ENCODE data around the gene FRMD5.

The FRMD5 gene

DNA sequence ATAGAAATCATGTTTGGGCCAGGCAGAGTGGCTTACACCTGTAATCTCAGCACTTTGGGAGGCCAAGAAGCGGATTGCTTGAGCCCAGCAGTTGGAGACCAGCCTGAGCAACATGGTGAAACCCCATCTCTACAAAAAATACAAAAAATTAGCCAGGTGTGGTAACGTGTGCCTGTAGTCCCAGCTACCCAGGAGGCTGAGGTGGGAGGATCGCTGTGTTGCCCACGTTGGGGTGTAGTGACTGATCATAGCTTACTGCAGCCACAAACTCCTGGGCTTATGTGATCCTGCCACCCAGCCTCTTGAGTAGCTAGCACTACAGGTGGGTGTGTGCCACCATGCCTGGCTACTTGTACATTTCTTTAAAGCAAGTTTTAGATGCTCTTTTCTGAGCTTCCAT is 254.0 kb downstream of the FRMD5 start:
- H3K79me1 ChIP-seq (replicated peaks; ENCODE audit: low read length, poor library complexity, severe bottlenecking) = peaks cover 18% of the 10 kb centered on the region
- H3K9ac ChIP-seq (ENCODE audit: low read length) = no peak overlapping the region
- H3K4ac ChIP-seq (ENCODE audit: low read depth in 1 of 2, low read length in 2 of 2) = no peak overlapping the region
- H3K27me3 ChIP-seq (ENCODE audit: control insufficient read depth in 1 of 2, insufficient read depth in 1 of 2, low read length in 2 of 2) = no peaks in the 10 kb centered on the region
- H2BK15ac ChIP-seq (ENCODE audit: low read depth, poor library complexity, severe bottlenecking) = no peak overlapping the region
- no peak overlapping the region for H2BK120ac ChIP-seq (ENCODE audit: low read depth, low read length)
- no peaks in the 10 kb centered on the region for H3K36me3 ChIP-seq (ENCODE audit: control insufficient read depth in 1 of 2, insufficient read depth in 2 of 2, low read depth in 1 of 2, low read length in 2 of 2)
- H2BK12ac ChIP-seq (ENCODE audit: low read length in 2 of 2) = no peak overlapping the region
- no peak overlapping the region for H4K91ac ChIP-seq (ENCODE audit: low read length)
- no peak for DNase-seq
- no peak overlapping the region for H3K27ac ChIP-seq (ENCODE audit: low read length, poor library complexity, severe bottlenecking)
- no peak overlapping the region for H2AK5ac ChIP-seq (ENCODE audit: low read length, severe bottlenecking)
- no peaks in the 10 kb centered on the region for H3K9me3 ChIP-seq (ENCODE audit: control insufficient read depth, low read length)
- H3K4me1 ChIP-seq (ENCODE audit: control insufficient read depth, insufficient read depth, low read depth, low read length) = peaks cover under 1% of the 10 kb centered on the region
- no peak overlapping the region for H3K4me3 ChIP-seq (ENCODE audit: insufficient read depth in 1 of 2, low read depth in 1 of 2, low read length in 2 of 2)
- no peak overlapping the region for H3K18ac ChIP-seq (ENCODE audit: low read depth in 1 of 2, low read length in 2 of 2)
- no peak overlapping the region for H4K8ac ChIP-seq (ENCODE audit: low read length)
- 82% methylated on average over 4 of the region's 4 CpGs for WGBS
- H3K14ac ChIP-seq (ENCODE audit: low read length in 2 of 2) = no peak overlapping the region
- H3K4me2 ChIP-seq (ENCODE audit: low read length, poor library complexity, severe bottlenecking) = no peak overlapping the region
- H2BK5ac ChIP-seq (ENCODE audit: low read depth, low read length, poor library complexity, severe bottlenecking) = no peak overlapping the region
- H2AFZ ChIP-seq (ENCODE audit: low read depth, low read length) = no peak overlapping the region
- H3K23ac ChIP-seq (ENCODE audit: low read length in 2 of 2) = no peak overlapping the region

DNA sequence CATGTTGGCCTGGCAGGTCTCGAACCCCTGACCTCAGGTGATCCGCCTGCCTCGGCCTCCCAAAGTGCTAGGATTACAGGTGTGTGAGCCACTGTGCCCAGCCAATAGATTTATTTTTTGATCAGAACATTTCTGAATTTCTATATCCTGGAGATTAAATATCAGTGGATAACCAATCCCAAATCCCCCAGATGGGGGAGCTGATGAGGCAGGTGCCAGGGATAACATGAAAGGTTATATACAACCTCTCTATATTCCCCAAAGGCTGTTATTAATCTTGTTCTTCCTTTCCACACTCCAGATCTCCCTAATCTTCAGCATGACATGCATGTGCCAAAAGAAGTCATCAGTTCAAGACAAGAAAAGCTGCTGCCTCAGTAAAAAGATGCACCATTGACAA is 256.0 kb downstream of the FRMD5 start:
- Histone ChIP-seq H4K91ac (ENCODE audit: low read length) (no peak overlapping the region), H3K4me1 (ENCODE audit: control insufficient read depth, insufficient read depth, low read depth, low read length) (peaks cover 3% of the 10 kb centered on the region), H3K14ac (ENCODE audit: low read length in 2 of 2) (no peak overlapping the region), H2BK5ac (ENCODE audit: low read depth, low read length, poor library complexity, severe bottlenecking) (no peak overlapping the region), H2BK120ac (ENCODE audit: low read depth, low read length) (no peak overlapping the region), H3K9me3 (ENCODE audit: control insufficient read depth, low read length) (no peaks in the 10 kb centered on the region), H3K18ac (ENCODE audit: low read depth in 1 of 2, low read length in 2 of 2) (no peak overlapping the region), H3K4me2 (ENCODE audit: low read length, poor library complexity, severe bottlenecking) (no peak overlapping the region), H4K8ac (ENCODE audit: low read length) (no peak overlapping the region), H3K23ac (ENCODE audit: low read length in 2 of 2) (no peak overlapping the region), H2BK12ac (ENCODE audit: low read length in 2 of 2) (no peak overlapping the region), H3K79me1 (replicated peaks; ENCODE audit: low read length, poor library complexity, severe bottlenecking) (peaks cover 18% of the 10 kb centered on the region), H3K36me3 (ENCODE audit: control insufficient read depth in 1 of 2, insufficient read depth in 2 of 2, low read depth in 1 of 2, low read length in 2 of 2) (no peaks in the 10 kb centered on the region), H3K27ac (ENCODE audit: low read length, poor library complexity, severe bottlenecking) (no peak overlapping the region), H3K27me3 (ENCODE audit: control insufficient read depth in 1 of 2, insufficient read depth in 1 of 2, low read length in 2 of 2) (no peaks in the 10 kb centered on the region), H2AK5ac (ENCODE audit: low read length, severe bottlenecking) (no peak overlapping the region), H3K4me3 (ENCODE audit: insufficient read depth in 1 of 2, low read depth in 1 of 2, low read length in 2 of 2) (no peak overlapping the region), H2AFZ (ENCODE audit: low read depth, low read length) (no peak overlapping the region), H2BK15ac (ENCODE audit: low read depth, poor library complexity, severe bottlenecking) (no peak overlapping the region), H3K9ac (ENCODE audit: low read length) (no peak overlapping the region), H3K4ac (ENCODE audit: low read depth in 1 of 2, low read length in 2 of 2) (no peak overlapping the region)
- no CpG with 5 or more reads among the region's 3 CpGs for WGBS
- no peak for DNase-seq

DNA sequence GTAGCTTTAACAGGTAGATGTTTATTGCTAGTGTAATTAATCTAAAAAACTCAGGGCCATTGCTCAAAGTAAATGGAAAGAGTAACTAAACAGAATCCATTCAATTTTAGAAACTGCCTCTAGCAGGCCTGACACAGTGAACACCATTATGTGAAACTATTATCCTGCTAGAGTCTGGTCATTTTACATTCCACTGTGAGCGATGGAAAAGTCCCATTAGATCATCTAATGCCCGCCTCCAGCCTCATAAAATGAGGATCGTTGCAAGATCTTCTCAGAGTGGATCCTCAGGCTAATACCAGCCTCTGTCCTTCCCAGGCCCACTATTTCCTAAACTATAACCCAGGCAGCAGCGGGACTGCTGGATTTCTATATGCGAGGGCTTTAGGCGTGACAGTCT is 260.6 kb downstream of the FRMD5 start:
- Histone ChIP-seq H3K4ac (ENCODE audit: low read depth in 1 of 2, low read length in 2 of 2) (no peak overlapping the region), H3K9me3 (ENCODE audit: control insufficient read depth, low read length) (no peaks in the 10 kb centered on the region), H3K27me3 (ENCODE audit: control insufficient read depth in 1 of 2, insufficient read depth in 1 of 2, low read length in 2 of 2) (no peaks in the 10 kb centered on the region), H2BK120ac (ENCODE audit: low read depth, low read length) (no peak overlapping the region), H3K4me3 (ENCODE audit: insufficient read depth in 1 of 2, low read depth in 1 of 2, low read length in 2 of 2) (no peak overlapping the region), H2BK15ac (ENCODE audit: low read depth, poor library complexity, severe bottlenecking) (no peak overlapping the region), H4K91ac (ENCODE audit: low read length) (no peak overlapping the region), H2BK12ac (ENCODE audit: low read length in 2 of 2) (no peak overlapping the region), H2AFZ (ENCODE audit: low read depth, low read length) (no peak overlapping the region), H4K8ac (ENCODE audit: low read length) (no peak overlapping the region), H3K4me2 (ENCODE audit: low read length, poor library complexity, severe bottlenecking) (no peak overlapping the region), H3K36me3 (ENCODE audit: control insufficient read depth in 1 of 2, insufficient read depth in 2 of 2, low read depth in 1 of 2, low read length in 2 of 2) (no peaks in the 10 kb centered on the region), H2AK5ac (ENCODE audit: low read length, severe bottlenecking) (no peak overlapping the region), H3K18ac (ENCODE audit: low read depth in 1 of 2, low read length in 2 of 2) (no peak overlapping the region), H3K4me1 (ENCODE audit: control insufficient read depth, insufficient read depth, low read depth, low read length) (peaks cover 23% of the 10 kb centered on the region), H3K27ac (ENCODE audit: low read length, poor library complexity, severe bottlenecking) (no peak overlapping the region), H3K79me1 (replicated peaks; ENCODE audit: low read length, poor library complexity, severe bottlenecking) (peaks cover 25% of the 10 kb centered on the region), H3K14ac (ENCODE audit: low read length in 2 of 2) (no peak overlapping the region), H3K9ac (ENCODE audit: low read length) (peak overlapping the region; percentile 42), H3K23ac (ENCODE audit: low read length in 2 of 2) (no peak overlapping the region), H2BK5ac (ENCODE audit: low read depth, low read length, poor library complexity, severe bottlenecking) (no peak overlapping the region)
- DNase-seq = no peak
- WGBS = 87% methylated on average over 6 of the region's 6 CpGs

DNA sequence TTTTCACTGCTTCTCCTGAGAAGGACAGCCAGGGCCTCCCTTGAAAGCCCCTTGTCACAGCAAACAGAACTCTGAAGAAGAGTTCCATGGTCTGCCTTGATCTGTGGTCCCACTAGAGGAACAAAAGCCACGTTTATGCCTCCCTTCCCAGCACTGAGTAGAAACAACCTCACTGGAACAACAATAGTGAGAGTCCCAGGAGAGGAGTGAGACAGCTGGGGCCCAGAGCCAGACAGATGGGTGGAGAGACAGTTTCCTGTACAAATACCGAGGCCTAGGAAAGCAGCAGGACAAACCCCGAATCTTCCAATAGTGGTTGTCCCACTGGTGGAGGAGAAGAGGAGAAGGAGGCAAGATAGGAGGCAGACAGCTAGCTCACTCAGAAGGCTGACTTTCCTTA is 262.2 kb downstream of the FRMD5 start:
- H2BK12ac ChIP-seq (ENCODE audit: low read length in 2 of 2) = no peak overlapping the region
- no peak overlapping the region for H2AFZ ChIP-seq (ENCODE audit: low read depth, low read length)
- no peak overlapping the region for H3K14ac ChIP-seq (ENCODE audit: low read length in 2 of 2)
- H3K4ac ChIP-seq (ENCODE audit: low read depth in 1 of 2, low read length in 2 of 2) = no peak overlapping the region
- H3K23ac ChIP-seq (ENCODE audit: low read length in 2 of 2) = no peak overlapping the region
- H4K8ac ChIP-seq (ENCODE audit: low read length) = peak overlapping the region; percentile 16
- peak overlapping the region in 1 of 2 experiments; percentile 22 for H3K4me3 ChIP-seq (ENCODE audit: insufficient read depth in 1 of 2, low read depth in 1 of 2, low read length in 2 of 2)
- H3K18ac ChIP-seq (ENCODE audit: low read depth in 1 of 2, low read length in 2 of 2) = no peak overlapping the region
- peaks cover 24% of the 10 kb centered on the region for H3K4me1 ChIP-seq (ENCODE audit: control insufficient read depth, insufficient read depth, low read depth, low read length)
- 73% methylated on average over 2 of the region's 3 CpGs for WGBS
- H2BK120ac ChIP-seq (ENCODE audit: low read depth, low read length) = no peak overlapping the region
- H3K79me1 ChIP-seq (replicated peaks; ENCODE audit: low read length, poor library complexity, severe bottlenecking) = peaks cover 37% of the 10 kb centered on the region
- no peak overlapping the region for H2BK15ac ChIP-seq (ENCODE audit: low read depth, poor library complexity, severe bottlenecking)
- no peak overlapping the region for H3K27ac ChIP-seq (ENCODE audit: low read length, poor library complexity, severe bottlenecking)
- no peak overlapping the region for H2BK5ac ChIP-seq (ENCODE audit: low read depth, low read length, poor library complexity, severe bottlenecking)
- no peak overlapping the region for H3K4me2 ChIP-seq (ENCODE audit: low read length, poor library complexity, severe bottlenecking)
- no peaks in the 10 kb centered on the region for H3K9me3 ChIP-seq (ENCODE audit: control insufficient read depth, low read length)
- H3K36me3 ChIP-seq (ENCODE audit: control insufficient read depth in 1 of 2, insufficient read depth in 2 of 2, low read depth in 1 of 2, low read length in 2 of 2) = no peaks in the 10 kb centered on the region
- H4K91ac ChIP-seq (ENCODE audit: low read length) = no peak overlapping the region
- no peaks in the 10 kb centered on the region for H3K27me3 ChIP-seq (ENCODE audit: control insufficient read depth in 1 of 2, insufficient read depth in 1 of 2, low read length in 2 of 2)
- H3K9ac ChIP-seq (ENCODE audit: low read length) = peak overlapping the region; percentile 41
- H2AK5ac ChIP-seq (ENCODE audit: low read length, severe bottlenecking) = no peak overlapping the region
- no peak for DNase-seq

Measured in mesenchymal stem cell (in vitro differentiated cells and primary cell).